Measurements from ENCODE around the gene UBL4B.

DNA sequence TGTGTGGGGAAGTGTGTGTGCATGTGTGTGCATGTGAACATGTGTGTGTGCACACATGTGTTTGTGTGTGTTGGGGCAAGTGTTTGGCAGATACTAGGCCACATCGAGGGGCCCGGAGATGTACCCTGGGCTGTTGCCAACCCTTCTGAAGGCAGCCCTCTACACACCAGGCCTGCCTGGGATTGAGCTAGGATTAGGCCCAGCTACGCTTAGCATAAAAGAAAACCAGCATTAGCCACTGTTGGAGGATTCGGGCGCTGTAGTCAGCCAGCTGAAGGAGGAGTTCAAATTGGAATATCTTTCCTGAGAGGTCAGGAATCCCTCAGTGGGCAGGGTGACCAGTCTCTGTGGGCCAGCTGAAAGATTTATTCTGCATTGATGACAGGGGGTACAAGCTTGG is 31.2 kb upstream of the UBL4B start:
- TF ChIP-seq CTCF (IDR thresholded peaks at IDR 0.05) (no peak), POLR2A (IDR thresholded peaks at IDR 0.05) (no peak)
